Measurements from ENCODE around the gene SLC38A10. TPM values are rescaled to one million over a fixed set of nuclear protein-coding genes. Genes with fewer than 3 reads are reported as not detected.
A peak's percentile ranks its signal among the peaks of the same experiment; 100 is the strongest.

SLC38A10 gene
- total RNA-seq, 2 donors from 2014 or later = 84.7 to 86.7 TPM

- intact Hi-C loops (cut with DNase I, micrococcal nuclease) = no loop called here
- ATAC-seq = no peak
- peak in 1 of 2 donors; percentile 46 for DNase-seq
Observed at GRCh38 chr17:81332914-81333528, 37.9 kb upstream of the SLC38A10 start.

- no peak for DNase-seq
- ATAC-seq = no peak
- intact Hi-C loops (cut with DNase I, micrococcal nuclease) = no loop called here
Observed at GRCh38 chr17:81332118-81332834, 37.2 kb upstream of the SLC38A10 start.

GRCh38 chr17:81331527-81332043 is 36.5 kb upstream of the SLC38A10 start:
- no peak for ATAC-seq
- DNase-seq = no peak
- intact Hi-C loops (cut with DNase I, micrococcal nuclease) = no loop called here

GRCh38 chr17:81330884-81331245 is 35.8 kb upstream of the SLC38A10 start:
- intact Hi-C loops (cut with DNase I, micrococcal nuclease) = no loop called here
- no peak for ATAC-seq
- DNase-seq = no peak

GRCh38 chr17:81329927-81330883 is 35.1 kb upstream of the SLC38A10 start:
- peak; percentile 57 for ATAC-seq
- peak in 1 of 2 donors; percentile 63 for DNase-seq
- intact Hi-C loops (cut with DNase I, micrococcal nuclease) = no loop called here

GRCh38 chr17:81328978-81329926 is 34.1 kb upstream of the SLC38A10 start:
- ATAC-seq (peak; percentile 87), DNase-seq (peak; percentile 88 to 97)
- intact Hi-C loops (cut with DNase I, micrococcal nuclease) = no loop called here

GRCh38 chr17:81328489-81328888 is 33.4 kb upstream of the SLC38A10 start:
- DNase-seq (no peak), ATAC-seq (no peak)
- intact Hi-C loops (cut with DNase I, micrococcal nuclease) = no loop called here

- ATAC-seq = no peak
- DNase-seq = no peak
- intact Hi-C loops (cut with DNase I, micrococcal nuclease) = no loop called here
Observed at GRCh38 chr17:81325714-81326358, 30.7 kb upstream of the SLC38A10 start.

- ATAC-seq = no peak
- intact Hi-C loops (cut with DNase I, micrococcal nuclease) = no loop called here
- no peak for DNase-seq
Observed at GRCh38 chr17:81324851-81325713, 30.0 kb upstream of the SLC38A10 start.

- ATAC-seq (no peak), DNase-seq (no peak)
- intact Hi-C loops (cut with DNase I, micrococcal nuclease) = no loop called here
Observed at GRCh38 chr17:81324177-81324850, 29.2 kb upstream of the SLC38A10 start.

- intact Hi-C loops (cut with DNase I, micrococcal nuclease) = no loop called here
- ATAC-seq = no peak
- no peak for DNase-seq
Observed at GRCh38 chr17:81323411-81323868, 28.3 kb upstream of the SLC38A10 start.

- intact Hi-C loops (cut with DNase I, micrococcal nuclease) = no loop called here
- ATAC-seq (no peak), DNase-seq (no peak)
Observed at GRCh38 chr17:81323083-81323369, 27.9 kb upstream of the SLC38A10 start.

- ATAC-seq (peak; percentile 54), DNase-seq (no peak)
- intact Hi-C loops (cut with DNase I, micrococcal nuclease) = no loop called here
Observed at GRCh38 chr17:81322271-81323082, 27.4 kb upstream of the SLC38A10 start.

- no peak for DNase-seq
- intact Hi-C loops (cut with DNase I, micrococcal nuclease) = no loop called here
- ATAC-seq = no peak
Observed at GRCh38 chr17:81317961-81318605, 23.0 kb upstream of the SLC38A10 start.

GRCh38 chr17:81317530-81317821 is 22.4 kb upstream of the SLC38A10 start:
- intact Hi-C loops (cut with DNase I, micrococcal nuclease) = no loop called here
- ATAC-seq (no peak), DNase-seq (no peak)
